ENCODE measurements around the gene SMIM5.
A peak's percentile ranks its signal among the peaks of the same experiment; 100 is the strongest.

DNA sequence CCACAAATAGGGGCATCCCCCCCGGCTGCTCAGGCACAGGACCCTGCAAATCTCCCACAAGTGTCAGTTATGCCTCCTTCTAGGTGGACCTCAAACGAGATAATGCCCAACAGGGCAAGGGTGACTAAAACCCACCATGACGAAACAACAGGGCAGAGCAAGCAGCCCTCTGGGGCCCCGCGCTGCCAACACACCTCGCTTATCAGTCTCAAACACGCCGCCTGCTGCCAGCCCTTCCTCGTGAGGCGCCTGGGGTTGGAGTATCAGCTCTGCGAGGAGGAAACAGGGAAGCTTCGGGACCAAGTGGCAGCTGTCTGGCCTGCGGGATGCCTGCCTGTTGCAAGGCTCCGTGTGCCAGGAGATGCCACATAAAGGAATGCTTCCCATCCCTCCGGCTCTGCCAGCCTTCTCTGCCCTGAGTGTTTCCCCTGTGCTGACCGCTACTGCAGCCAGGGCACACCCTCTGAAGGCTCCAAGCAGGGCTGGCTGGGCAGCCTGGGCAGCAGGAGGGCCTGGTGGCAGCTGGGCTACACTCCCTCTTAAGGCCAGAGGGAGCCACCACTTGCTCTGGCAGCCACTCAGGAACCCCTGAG is 2.5 kb downstream of the SMIM5 start:
- TF ChIP-seq CTCF (IDR thresholded peaks at IDR 0.05) (peak in 1 of 5 experiments; percentile 19), POLR2A (IDR thresholded peaks at IDR 0.05) (no peak), EP300 (IDR thresholded peaks at IDR 0.05) (no peak)
